Parathyroid adenoma (tissue), 2 donors: ENCODE measurements around the gene VWA8.
A peak's percentile ranks its signal among the peaks of the same experiment; 100 is the strongest.

Experiments
- H2AFZ ChIP-seq: fragments of 300-600 bp; sonication (generic); one replicate; pipeline ENCODE4 v1.7.0; 2017; ENCODE audit warnings: antibody characterized with exemption, mild to moderate bottlenecking
- H3K27ac ChIP-seq: fragments of 300-600 bp; sonication (generic); one replicate; pipeline ENCODE4 v1.7.0; 2017
- H3K27me3 ChIP-seq: fragments of 300-600 bp; sonication (generic); one replicate; pipeline ENCODE4 v1.7.0; 2017; ENCODE audit warnings: low read length; ENCODE audit not compliant: control insufficient read depth, insufficient read depth
- H3K36me3 ChIP-seq: fragments of 300-600 bp; sonication (generic); one replicate; pipeline ENCODE4 v1.7.0; 2017; ENCODE audit warnings: low read length; ENCODE audit not compliant: control insufficient read depth, insufficient read depth
- H3K4me1 ChIP-seq: fragments of 300-600 bp; sonication (generic); one replicate; pipeline ENCODE4 v1.7.0; 2017; ENCODE audit warnings: control low read depth
- H3K4me2 ChIP-seq: fragments of 300-600 bp; sonication (generic); one replicate; pipeline ENCODE4 v1.7.0; 2017; ENCODE audit warnings: low read length
- H3K4me3 ChIP-seq: fragments of 300-600 bp; sonication (generic); one replicate; pipeline ENCODE4 v1.7.0; 2017; ENCODE audit warnings: low read depth, low read length
- H3K79me2 ChIP-seq: fragments of 300-600 bp; sonication (generic); one replicate; pipeline ENCODE4 v1.7.0; 2017; ENCODE audit warnings: control low read depth
- H3K9ac ChIP-seq: fragments of 300-600 bp; sonication (generic); one replicate; pipeline ENCODE4 v1.7.0; 2017; ENCODE audit warnings: mild to moderate bottlenecking
- H3K9me3 ChIP-seq: fragments of 300-600 bp; sonication (generic); one replicate; pipeline ENCODE4 v1.7.0; 2017; ENCODE audit warnings: low read length; ENCODE audit not compliant: control insufficient read depth
- CTCF ChIP-seq: fragments of 300-600 bp; sonication (generic); IDR thresholded peaks from one replicate; pipeline ENCODE4 v1.7.0; 2017; ENCODE audit warnings: antibody characterized with exemption, mild to moderate bottlenecking
- donor health status: primary hyperparathyroidism.

VWA8 gene

GRCh38 chr13:41706152-41706551 is 254.8 kb downstream of the VWA8 start:
- no peak overlapping the region for H3K9ac ChIP-seq
- H2AFZ ChIP-seq = no peak overlapping the region
- H3K27ac ChIP-seq = peak overlapping the region; percentile 77
- no peaks in the 10 kb centered on the region for H3K36me3 ChIP-seq
- H3K79me2 ChIP-seq = no peaks in the 10 kb centered on the region
- H3K4me2 ChIP-seq = peak overlapping the region; percentile 16
- no peak overlapping the region for H3K4me3 ChIP-seq
- no peaks in the 10 kb centered on the region for H3K9me3 ChIP-seq
- no peak for TF ChIP-seq CTCF
- peaks cover 8% of the 10 kb centered on the region for H3K4me1 ChIP-seq
- H3K27me3 ChIP-seq = no peaks in the 10 kb centered on the region

GRCh38 chr13:41702540-41702939 is 258.4 kb downstream of the VWA8 start:
- Histone ChIP-seq H3K27ac (no peak overlapping the region), H3K4me3 (no peak overlapping the region), H3K79me2 (no peaks in the 10 kb centered on the region), H3K9me3 (no peaks in the 10 kb centered on the region), H3K36me3 (no peaks in the 10 kb centered on the region), H3K9ac (no peak overlapping the region), H3K27me3 (no peaks in the 10 kb centered on the region), H2AFZ (no peak overlapping the region), H3K4me2 (no peak overlapping the region), H3K4me1 (peaks cover 11% of the 10 kb centered on the region)
- no peak for TF ChIP-seq CTCF

GRCh38 chr13:41701676-41702075 is 259.2 kb downstream of the VWA8 start:
- no peak overlapping the region for H2AFZ ChIP-seq
- H3K27ac ChIP-seq = no peak overlapping the region
- no peak overlapping the region for H3K4me2 ChIP-seq
- no peaks in the 10 kb centered on the region for H3K79me2 ChIP-seq
- no peaks in the 10 kb centered on the region for H3K9me3 ChIP-seq
- H3K36me3 ChIP-seq = no peaks in the 10 kb centered on the region
- TF ChIP-seq CTCF = no peak
- peaks cover 9% of the 10 kb centered on the region for H3K4me1 ChIP-seq
- no peaks in the 10 kb centered on the region for H3K27me3 ChIP-seq
- no peak overlapping the region for H3K4me3 ChIP-seq
- H3K9ac ChIP-seq = no peak overlapping the region

GRCh38 chr13:41700790-41701310 is 260.1 kb downstream of the VWA8 start:
- Histone ChIP-seq H3K36me3 (no peaks in the 10 kb centered on the region), H3K4me2 (peak overlapping the region; percentile 47), H3K4me3 (no peak overlapping the region), H3K27ac (no peak overlapping the region), H3K79me2 (no peaks in the 10 kb centered on the region), H3K9me3 (no peaks in the 10 kb centered on the region), H3K9ac (no peak overlapping the region), H3K27me3 (no peaks in the 10 kb centered on the region), H2AFZ (no peak overlapping the region), H3K4me1 (peaks cover 5% of the 10 kb centered on the region)
- TF ChIP-seq CTCF = no peak

- no peaks in the 10 kb centered on the region for H3K9me3 ChIP-seq
- no peak overlapping the region for H3K9ac ChIP-seq
- H3K79me2 ChIP-seq = no peaks in the 10 kb centered on the region
- H2AFZ ChIP-seq = no peak overlapping the region
- peaks cover 5% of the 10 kb centered on the region for H3K4me1 ChIP-seq
- H3K27me3 ChIP-seq = no peaks in the 10 kb centered on the region
- no peak overlapping the region for H3K27ac ChIP-seq
- H3K4me2 ChIP-seq = no peak overlapping the region
- no peak overlapping the region for H3K4me3 ChIP-seq
- TF ChIP-seq CTCF = no peak
- no peaks in the 10 kb centered on the region for H3K36me3 ChIP-seq
These were observed 261.1 kb downstream of the VWA8 start for GRCh38 chr13:41699759-41700158.
